ENCODE data around the gene KIF3B.
"Not testable (repeated sequence)": the region's sequence is repeated elsewhere in the genome, so short reads cannot be mapped to it uniquely, and the experiment has no call there.

KIF3B gene

GRCh38 chr20:32277361-32278198, at the start of gene KIF3B:
KIF3B (plus strand) TSS chr20:32277651; CDS start chr20:32309778, 32,127 bp downstream.
- no peak for FAIRE-seq

DNA sequence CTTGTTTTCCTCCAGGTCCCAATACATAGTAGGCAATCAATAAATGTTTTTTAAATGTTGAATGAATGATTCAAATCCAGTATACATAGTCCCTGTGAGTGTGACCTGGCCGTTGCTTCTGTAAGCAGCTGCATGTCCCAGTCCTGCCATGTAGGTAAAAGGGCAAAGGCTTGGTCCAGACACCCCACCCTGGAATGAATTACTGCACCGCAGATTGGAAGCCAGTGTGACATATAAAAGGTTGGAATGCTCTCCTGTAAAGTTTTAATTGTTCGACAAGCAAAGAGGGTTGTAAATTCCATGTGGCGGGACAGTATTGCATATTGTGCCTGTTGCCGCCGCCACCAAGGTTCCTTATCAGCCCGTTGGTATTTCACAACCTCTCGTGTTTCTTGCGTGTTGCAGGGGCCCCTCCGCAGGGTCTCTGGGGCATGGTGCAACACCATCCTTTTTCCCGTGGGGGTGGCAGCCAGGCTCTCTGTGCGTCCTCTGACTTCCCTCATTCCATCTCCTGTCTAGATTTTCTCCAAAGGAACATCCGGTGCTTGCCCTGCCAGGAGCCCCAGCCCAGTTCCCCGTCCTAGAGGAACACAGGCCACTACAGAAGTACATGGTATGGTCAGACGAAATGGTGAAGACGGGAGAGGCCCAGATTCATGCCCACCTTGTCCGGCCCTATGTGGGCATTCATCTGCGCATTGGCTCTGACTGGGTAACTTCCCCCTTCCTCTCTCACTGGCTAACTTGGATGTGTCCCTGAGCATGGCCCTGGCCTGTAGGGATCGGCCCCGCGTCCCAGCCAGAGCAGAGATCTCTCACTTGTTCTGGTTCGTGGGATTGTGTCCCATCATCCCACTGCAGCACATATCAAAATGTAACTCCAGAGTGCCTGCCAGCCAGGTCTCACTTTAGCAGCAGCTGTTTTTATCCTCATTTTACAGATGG, 49.4 kb upstream of the KIF3B start:
- no peak for FAIRE-seq

- FAIRE-seq: no peak
Observed at GRCh38 chr20:32229251-32229747, 48.2 kb upstream of the KIF3B start.

- no peak for FAIRE-seq
Observed at GRCh38 chr20:32230707-32231106, 46.7 kb upstream of the KIF3B start.

DNA sequence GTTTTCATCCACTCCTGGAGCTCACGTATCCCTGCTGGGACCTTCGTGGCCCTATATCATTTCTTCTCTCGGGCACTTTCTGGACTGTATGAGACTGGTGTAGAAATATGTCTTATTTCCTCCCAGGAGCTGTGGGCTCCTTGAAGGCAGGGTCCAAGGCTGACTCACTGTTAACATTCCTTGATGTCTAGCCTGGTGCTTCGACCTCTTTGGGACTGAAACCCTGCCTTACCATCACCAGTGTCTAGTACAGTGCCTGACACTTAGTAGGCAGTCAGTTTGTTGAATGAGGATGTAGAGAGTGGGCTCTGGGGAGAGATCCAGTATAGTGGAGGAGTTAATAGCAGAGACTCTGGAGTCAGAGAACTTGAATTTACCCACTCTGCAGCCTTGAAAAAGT, 46.2 kb upstream of the KIF3B start:
- no peak for FAIRE-seq

DNA sequence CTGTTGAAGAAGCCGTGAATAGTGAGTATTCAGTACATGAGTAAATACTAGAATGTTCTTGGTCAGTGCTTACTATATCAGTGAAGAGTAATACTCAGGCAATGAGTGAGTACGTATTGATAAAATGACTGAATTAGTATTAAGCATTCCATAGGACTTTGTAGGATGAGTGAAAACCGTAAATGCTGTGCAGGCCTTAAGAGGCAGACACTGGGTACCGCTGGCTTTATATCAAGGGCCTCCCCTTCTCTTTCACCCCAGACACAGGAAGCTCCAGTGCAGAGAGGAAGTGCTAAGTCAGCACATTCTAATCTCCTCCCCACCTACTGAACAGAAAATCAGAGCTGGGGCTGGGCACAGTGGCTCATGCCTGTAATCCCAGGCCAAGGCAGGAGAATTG, 45.6 kb upstream of the KIF3B start:
- no peak for FAIRE-seq

DNA sequence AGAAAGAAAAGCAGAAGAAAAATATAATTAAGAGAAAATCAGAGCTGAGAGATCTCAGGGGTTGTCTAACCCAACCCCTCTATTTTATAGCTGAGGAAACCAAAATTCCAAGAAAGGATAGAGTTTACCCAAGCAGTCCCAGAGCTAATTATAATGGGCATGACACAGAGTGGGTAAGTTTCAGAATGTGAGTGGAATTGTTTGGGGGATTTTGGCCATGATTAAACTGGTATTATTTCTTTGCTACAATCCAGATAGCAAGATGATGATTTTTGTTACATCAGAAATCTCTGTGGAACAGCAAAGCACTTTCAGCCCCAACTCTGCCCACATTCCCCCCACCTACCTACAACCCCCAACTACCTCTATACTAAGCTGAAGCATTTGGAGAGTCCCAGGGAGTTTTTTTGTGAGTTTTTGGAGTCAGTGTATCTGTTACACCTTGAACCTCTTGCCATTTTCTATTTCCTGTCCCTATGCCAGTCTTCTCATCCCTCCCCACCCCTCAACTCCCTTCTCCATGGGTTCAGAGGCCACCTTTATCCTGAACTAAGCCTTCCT, 45.0 kb upstream of the KIF3B start:
- FAIRE-seq: no peak

- no peak for FAIRE-seq
Observed at GRCh38 chr20:32233286-32233685, 44.2 kb upstream of the KIF3B start.

- FAIRE-seq: no peak
Observed at GRCh38 chr20:32234135-32234808, 43.2 kb upstream of the KIF3B start.

DNA sequence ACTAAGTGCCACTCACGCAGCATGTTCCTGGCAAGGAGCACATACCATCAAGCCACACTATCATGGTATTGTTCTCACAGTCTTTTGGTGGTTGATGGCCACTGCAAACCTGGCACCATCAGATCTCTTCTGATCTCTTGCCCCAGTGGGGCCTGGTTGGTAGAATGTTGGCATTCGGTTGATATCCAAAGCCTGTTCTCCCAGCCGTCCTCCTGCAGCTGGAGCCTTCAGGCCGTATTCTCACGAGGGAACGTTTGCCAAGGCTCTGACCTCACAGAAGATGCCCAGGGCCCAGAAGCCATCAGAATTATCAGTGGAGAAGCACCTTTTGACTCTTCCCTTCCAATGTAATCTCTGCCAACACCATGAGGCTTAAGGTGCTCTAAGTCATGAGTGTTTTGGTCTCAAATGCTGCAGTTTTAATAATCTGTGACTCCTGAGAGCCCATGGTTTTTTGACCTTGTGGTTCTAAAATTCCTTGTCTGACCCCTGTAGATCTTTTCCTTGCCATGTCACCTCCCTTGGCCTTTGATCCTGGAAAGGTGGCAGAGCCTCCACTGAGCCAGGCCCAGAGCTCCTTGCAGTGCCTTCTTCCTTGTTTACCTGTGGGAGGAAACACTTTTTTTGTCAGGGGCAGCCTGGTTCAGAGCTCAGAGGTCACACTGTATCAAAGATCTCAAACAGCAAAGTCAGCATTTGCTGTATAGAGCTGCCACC, 42.0 kb upstream of the KIF3B start:
- no peak for FAIRE-seq

GRCh38 chr20:32236048-32236533, 41.4 kb upstream of the KIF3B start:
- FAIRE-seq: no peak

- no peak for FAIRE-seq
Observed at GRCh38 chr20:32236819-32237218, 40.6 kb upstream of the KIF3B start.

DNA sequence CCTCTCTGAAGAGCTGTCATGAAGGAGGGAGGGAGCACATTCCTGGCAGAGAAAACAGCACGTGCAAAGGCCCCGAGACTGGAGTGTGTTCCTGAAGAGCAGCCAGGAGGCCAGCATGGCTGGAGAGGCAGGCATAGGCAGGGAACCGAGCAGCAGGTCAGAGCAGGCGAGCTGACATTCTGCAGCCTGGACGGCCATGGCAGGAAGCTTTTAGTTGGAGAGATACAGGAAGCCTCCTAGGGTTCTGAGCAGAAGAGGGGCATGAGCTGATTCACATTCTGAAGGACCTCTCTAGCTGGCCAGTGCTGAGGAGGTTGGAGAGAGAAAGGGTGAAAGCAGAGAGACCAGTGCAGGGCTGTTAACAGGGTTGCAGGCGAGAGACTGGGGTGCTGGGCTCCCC, 40.0 kb upstream of the KIF3B start:
- no peak for FAIRE-seq

GRCh38 chr20:32238483-32239425, 38.7 kb upstream of the KIF3B start:
- no peak for FAIRE-seq

GRCh38 chr20:32240205-32240604, 37.2 kb upstream of the KIF3B start:
- no peak for FAIRE-seq

DNA sequence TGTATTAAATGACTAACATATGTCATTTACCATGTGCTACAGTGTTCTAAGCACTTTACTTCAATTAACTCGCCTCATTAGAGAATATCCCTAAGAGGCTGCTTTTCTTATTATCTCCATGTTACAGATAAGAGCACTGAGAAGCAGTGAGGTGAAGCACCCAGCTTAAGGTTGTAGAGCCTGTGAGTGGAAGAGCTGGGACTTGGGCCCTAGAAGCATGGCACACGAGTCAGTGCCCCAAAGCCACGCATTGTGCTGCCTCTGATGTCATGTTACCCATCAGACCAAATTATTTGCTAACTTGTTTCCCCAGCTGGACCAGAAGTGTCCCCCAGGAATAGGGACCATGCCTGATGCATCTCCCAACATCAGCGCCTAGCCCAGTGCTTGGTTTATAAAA, 35.6 kb upstream of the KIF3B start:
- no peak for FAIRE-seq

GRCh38 chr20:32244150-32244823, 33.2 kb upstream of the KIF3B start:
- FAIRE-seq: no peak

DNA sequence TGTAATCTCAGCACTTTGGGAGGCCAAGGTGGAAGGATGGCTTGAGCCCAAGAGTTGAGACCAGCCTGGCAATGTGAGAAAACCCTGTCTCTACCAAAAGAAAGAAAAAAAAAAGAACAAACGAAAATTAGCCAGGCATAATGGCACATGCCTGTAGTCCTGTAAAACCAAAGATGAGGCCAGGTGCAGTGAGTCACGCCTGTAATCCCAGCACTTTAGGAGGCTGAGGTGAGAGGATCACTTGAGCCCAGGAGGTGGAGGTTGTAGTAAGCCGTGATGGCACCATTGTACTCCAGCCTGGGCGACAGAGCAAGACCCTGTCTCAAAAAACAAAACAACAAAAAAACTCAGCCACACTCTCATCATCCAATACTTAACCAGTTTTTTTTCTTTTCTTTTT, 32.5 kb upstream of the KIF3B start:
- no peak for FAIRE-seq

- not testable (repeated sequence) for FAIRE-seq
Observed at GRCh38 chr20:32246208-32246607, 31.2 kb upstream of the KIF3B start.

DNA sequence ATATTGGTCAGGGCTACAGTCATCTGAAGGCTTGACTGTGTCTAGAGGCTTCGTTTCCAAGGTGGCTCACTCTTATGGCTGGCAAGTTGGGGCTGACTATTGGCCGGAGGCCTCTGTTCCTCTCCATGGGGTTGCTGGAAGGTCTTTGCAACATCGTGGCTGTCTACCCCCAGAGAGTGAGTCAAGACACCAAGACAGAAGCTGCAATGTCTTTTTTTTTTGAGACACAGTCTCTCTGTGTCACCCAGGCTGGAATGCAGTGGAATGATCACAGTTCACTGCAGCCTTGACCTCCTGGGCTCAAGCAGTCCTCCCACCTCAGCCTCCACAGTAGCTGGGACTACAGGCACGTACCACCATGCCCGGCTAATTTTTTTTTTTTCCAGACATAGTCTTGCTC, 29.4 kb upstream of the KIF3B start:
- no peak for FAIRE-seq

Data from A204.1 (cell line).